HG02678 (cell line): ENCODE measurements around the gene CHPF.

Experiments
- ATAC-seq: cut with Tn5 transposase; IDR thresholded peaks from one replicate; pipeline ENCODE4 v1.9.1; 2021; ENCODE audit warnings: mild to moderate bottlenecking, moderate library complexity; ENCODE audit not compliant: unreplicated experiment

Gene CHPF

DNA sequence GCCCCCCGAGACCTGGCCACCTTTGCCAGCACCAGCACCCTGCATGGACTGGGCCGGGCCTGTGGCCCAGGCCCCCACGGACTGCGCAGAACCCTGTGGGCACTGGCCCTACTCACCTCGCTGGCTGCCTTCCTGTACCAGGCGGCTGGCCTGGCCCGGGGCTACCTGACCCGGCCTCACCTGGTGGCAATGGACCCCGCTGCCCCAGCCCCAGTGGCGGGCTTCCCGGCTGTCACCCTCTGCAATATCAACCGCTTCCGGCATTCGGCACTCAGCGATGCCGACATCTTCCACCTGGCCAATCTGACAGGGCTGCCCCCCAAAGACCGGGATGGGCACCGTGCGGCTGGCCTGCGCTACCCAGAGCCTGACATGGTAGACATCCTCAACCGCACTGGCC, 28.8 kb downstream of the CHPF start:
- no peak for ATAC-seq

DNA sequence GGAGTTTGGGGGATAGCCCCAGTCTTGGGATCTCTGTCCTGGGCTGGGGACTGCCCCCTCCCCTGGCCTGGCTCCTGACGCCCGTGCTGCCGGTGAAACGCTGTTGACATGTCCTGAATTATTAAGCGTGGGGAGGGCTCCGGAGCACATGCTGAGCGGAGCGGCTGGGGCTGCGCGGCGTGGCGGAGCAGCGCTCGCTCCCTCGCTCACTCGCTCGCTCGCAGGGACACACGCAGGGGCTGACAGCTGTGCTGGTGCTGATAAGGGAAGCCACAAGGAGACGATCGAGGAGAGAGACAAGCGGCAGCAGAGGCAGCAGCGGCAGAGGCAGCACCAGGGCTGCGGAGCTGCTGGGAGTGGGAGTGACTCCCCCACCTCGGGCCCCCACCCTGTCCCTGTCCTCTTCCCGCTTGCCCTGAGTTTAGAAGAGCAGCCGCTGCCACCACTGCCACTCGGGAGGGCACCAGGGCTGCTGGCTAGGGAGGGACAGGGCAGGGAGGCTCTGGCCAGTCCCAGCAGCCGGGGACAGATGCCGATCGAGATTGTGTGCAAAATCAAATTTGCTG, 29.3 kb downstream of the CHPF start, which contains the start of gene ASIC4:
Gene ASIC4, plus strand, starts transcription at position 287 of the 566 bp plus-strand sequence. Its CDS starts 243 bp downstream, at position 530.
- ATAC-seq = no peak

DNA sequence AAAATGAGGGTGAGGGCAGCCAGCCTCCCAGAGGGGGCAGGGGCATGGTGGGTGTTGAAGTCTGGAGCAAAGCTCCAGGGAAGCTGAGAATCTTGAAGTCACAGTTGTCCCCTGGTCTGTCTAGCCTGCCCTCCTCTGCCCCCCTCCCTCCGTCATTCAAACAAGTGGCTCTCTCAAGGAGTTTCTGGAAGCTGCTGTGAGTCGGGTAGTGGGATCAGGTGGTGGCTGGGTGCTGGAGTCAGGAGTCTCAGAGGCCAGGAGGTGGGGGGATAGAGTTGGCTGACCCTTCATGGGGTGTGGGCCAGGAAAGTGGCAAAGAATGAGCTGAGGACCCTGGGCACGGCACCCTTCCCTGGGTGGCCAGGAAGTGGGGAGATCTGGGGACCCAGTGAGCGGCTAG, 29.8 kb downstream of the CHPF start:
- ATAC-seq = no peak

DNA sequence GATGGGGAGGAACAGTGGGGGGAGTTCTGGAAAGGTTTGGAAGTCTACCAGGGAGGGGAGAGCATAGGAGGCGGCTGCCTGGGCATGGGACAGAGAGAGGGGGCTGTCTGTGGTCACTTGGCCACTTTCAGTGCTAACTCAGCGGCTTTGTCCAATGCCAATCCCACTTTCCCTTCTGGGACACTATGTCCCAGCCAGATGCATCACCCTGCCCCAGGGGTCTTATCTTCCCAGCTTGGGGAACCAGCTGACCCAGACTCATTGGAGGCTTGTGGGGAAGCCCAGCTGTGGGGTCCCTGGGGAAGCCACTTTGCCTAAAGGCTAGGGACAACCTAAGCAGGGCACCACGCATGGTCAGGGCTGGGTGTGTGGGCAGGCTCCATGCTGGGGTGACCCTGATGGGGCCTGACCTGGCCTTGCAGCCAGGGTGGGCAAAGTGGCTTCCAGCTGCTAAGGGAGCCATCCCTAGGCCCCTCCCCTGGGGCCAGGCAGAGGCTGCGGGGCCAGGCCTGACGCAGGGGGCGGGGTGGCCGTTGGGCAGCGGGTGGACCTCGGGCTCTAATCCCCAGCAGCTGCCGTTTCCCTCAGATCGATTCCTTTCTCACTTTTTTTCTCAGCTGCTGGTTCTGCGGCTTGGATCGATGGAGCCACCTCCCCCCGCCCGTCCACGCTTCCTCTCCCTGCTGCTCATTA, 30.9 kb downstream of the CHPF start:
- no peak for ATAC-seq

DNA sequence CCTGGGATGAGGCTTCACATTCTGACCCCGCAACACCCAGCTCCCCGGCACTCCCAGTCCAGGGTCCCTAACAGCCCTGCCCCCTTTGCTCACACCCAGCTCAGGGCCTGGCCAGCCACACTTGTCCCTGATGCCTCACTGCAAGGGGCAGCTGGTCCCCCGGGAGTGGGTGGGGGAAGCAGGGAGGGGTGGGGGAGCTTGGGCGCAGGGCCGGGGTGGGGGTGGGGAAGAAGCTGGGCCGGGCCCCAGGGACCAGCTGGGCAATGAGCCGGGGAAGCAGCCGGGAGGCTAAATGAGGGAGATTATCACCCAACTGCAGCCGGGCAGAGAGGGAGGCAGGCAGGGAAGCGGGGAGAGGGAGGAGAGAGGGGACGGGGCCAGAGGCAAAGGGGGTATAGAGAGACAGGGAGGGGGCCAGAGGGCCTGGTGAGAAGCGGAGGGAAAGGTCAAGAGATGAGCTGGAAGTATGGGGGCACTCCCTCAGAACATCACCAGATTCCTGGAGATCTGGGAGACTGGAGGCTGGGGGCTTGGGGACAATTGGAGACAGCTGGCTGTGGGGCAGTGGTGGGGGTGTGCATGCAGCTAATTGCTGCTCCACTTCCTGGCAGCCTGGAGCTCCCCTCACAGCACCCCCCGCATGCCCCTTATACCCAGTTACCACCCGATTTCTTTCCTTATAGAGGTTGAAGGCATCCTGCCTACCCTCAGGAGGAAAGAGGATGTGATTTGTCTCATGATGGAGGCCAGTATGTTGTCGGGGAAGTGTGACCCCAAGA, 31.9 kb downstream of the CHPF start:
- ATAC-seq = no peak

DNA sequence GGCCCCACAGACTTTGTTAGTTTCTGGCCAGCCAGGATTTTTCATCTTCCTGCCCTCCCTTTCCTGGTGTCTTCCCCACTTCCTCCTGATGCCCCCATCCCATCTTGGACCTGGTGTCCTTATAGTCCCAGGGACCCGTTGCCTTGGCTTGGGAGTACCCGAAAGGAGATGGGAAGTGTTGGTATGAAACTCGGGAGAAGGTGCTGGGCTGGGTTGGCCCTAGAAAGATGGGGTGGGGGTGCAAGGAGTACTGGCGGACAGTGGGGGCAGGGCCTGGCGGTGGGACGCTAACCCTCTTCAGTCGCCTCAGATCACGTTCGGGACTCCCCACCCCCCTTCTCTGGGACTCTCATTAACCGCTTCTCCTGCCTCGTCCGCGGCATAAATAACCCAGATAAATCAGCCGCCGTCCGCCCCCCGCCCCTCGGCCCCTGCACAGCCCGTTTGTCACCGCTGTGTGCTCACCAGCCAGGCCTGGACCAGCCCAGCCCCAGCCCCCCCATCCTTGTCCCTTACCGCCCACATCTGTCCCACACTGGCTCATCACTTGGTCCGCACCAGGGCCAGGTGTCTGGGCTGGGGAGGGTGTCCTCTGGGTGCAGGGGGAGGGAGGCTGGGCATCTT, 33.0 kb downstream of the CHPF start:
- no peak for ATAC-seq

DNA sequence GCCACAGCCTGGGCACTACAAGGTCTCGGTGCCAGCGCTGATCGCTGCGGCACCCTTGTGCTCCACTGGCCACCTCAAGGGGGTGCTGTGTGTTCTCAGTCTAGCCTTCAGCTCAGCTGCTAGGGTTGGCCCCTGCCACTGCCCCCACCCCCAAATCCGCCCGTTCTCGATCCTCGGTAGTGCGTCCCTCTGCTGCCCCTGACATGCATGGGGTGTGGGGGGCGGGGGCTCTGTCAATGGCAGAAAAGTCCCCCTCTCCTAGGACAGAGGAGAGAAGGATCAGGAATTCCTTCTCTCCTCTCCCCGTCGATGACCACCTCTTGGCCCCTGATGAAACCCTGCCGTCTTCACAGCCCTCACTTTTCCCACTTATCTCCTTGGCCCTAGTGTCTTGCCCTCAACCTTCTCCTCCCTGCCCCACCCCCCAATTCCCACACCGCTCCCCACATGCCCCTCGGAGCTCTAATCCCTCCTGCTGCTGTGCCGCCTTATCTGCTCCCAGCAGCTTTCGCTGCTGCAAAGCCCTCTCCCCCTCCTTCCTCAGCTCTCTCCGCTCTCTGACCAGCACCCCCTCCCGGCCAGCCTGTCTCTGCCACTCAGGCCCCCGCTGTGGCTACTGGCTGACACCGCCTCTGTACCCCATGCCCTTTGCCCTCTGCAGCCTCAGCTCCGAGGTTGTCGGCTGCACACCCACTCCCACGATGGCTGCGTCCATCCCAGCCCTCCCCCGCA, 33.7 kb downstream of the CHPF start:
- peak; percentile 80 for ATAC-seq

DNA sequence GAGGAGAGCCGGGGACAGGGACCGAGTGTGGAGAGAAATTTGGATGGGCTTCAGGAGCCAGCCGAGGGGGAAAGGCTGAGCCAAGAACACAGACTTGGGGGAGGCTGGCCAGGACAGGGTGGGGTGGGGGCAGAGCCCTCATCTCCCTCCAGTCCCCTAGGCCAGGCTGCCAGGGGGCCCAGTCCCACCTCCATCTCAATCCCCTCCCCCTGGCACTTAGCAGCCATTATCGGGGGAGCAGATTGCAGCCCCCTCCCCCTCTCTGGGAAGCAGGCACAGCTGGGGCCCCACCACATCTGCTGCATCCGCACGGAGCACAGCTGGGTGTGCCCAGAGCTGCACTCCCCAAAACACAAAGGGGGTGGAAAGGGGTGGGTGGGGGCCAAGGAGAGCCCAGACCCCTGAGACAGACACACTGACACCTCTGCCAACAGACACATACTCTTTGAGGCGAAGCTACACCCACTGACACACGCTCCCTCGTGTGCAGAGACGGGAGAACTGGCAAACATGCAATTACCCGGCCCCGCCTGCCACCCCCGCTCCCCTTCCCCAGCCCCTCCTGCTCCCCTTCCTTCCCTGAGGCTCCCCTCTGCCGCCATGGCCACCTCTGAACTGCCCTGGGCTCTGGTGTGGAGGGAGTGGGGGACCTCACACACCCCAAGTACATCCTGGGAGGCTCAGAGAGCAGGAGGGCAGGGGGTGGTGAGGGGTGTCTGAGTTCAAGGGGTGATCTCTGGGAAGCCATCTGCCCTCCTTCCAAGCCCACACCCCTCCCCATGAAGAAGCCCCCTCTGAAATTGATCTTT, 34.4 kb downstream of the CHPF start:
- ATAC-seq = peak; percentile 10

DNA sequence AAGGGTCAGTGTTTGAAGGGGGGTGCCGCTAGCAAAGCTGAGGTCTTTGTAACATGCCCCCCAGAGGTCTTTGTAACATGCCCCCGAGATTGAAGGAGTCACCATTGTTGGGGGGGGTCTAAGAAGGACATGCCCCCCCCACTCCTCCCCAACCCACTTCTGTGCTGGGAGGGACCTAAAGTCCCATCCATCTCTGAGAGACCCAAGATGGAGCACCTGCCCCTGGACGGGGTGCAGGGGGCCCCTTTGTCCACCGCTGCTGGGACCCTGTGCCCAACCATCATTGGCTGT, 35.2 kb downstream of the CHPF start:
- no peak for ATAC-seq

DNA sequence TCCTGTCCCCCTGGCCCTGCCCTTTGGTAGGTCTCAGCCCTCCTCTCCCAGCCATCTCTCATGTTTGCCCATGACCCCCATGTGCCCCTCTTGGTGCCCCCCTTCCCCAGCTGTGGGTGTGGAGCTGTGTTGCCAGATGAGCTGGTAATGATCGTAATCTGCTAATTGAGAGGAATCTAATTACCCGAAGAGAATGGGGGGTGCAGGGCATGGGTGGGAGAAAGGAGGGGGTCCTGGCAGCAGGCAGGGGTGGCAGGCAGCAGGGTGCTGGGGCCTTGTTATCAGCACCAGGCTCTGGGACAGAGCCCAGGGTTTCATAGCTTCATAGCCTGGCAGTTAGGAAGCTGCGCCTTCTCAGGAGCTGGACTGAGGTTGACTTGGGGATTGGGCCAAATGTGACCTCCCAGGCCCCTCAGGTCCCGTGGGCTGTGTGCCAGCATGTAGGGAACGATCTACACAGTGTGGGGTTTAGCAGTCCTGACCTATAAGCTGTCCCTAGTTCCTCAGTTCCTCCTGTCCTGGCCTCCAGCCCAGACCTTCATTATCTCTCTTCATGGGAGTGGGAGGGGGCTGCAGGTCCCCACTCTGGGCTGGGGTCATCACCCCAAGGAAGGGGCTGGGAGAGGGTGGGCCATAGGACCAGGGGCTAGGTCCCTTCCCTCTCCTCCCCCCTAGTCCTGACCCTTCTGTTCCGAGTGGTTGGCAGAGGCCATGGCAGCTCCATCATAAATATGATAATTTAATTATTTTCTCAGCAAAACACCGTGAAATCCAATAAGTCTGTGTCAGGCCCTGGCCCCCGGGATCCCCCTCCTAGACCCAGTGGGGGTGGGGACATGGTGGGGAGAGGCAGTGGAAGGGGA, 35.8 kb downstream of the CHPF start:
- ATAC-seq = no peak

DNA sequence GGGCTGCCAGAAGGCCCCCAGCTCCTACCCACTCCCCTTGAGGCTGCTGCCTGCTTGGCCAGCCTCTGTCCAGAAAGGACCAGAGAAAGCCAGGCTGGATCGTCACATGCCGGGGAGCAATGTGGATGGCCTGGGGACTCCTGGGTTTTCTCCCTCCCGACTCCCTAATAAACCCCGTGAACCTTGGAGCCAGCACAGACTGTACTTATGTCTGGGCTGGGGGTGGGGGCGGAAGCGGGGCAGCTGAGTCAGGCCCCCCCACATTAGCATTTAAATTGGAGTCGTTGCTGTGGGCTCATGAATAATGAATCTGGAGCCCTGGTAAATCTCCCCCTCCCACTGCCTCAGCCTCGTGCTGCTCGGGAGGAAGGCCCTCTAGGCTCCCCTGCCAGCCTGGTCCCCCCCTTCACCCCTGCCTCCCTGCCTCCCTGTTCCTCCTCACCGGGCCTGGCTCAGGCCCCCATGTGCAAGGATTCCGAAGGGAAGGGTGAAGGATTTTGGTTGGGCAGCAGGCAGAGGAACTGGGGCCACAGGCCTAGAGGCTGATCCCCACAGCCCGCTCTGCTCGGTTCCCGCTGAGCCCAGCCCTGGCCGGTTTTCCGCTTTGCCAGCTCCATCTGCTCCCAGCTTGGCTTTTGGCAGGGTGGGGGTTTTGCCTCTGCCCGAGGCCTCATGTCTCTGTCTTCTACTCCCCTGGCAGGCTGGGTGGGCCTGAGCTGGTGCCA, 36.6 kb downstream of the CHPF start:
- no peak for ATAC-seq

DNA sequence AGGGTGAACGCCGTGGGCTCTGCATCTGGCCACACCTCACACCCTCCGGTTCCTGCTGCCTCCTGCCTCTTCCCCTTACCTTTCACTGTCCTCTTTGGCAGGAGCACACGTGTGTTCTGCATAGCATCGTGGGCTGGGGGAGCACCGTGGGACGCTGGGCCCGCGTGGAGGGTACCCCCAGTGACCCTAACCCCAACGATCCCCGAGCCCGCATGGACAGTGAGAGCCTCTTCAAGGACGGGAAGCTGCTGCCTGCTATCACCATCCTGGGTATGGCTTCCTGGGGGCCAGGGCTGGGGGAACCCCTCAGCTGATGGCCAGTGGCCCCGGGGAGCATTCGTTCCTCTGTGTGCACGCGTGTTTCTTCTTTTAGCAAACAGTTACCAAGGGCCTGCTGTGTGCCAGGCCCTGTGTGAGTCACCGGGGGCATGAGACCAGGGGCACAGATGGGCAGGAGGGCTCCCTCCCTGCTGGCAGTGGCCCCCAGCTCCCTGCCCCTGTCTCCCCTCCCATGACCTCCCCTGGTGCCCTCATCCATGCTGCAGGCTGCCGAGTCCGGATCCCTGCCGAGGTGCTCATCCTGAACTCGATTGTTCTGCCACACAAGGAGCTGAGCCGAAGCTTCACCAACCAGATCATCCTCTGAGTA, 37.3 kb downstream of the CHPF start:
- ATAC-seq = no peak

DNA sequence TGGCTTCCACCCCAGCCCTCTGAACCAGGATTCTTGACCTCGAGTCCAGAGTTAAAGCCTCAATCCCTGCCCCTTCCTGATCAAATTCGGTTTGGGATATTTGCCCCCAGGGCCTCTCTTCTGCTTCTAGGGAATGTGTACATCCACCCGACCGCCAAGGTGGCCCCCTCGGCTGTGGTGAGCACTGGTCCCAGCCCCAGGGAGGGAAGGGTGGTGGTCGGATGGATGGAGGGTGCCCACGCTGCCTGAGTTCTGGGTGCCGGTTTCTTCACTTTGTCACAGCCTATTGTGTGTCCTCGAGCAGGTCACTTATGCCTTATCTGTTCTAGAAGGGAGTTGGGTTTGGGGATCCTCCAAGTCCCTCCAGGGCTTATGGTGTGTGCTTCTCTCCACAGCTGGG, 38.0 kb downstream of the CHPF start:
- ATAC-seq = no peak

DNA sequence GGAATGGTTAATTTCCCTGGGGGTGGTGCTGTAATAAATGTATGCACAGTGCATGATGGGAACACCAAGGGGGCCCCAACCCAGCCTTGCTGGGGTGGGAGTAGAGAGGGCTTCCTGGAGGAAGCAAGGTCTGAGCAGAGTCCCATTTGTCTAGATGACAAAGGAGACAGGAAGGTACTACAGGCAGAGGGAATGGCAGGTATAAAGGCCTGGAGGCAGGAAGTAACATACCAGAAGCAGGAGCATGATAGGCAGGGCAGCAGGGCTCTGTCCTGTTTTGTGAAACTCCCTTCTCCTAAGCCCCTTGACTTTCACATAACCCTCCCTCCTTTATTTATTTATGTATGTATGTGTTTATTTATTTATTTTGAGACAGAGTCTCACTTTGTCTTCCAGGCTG, 41.0 kb downstream of the CHPF start:
- ATAC-seq = no peak

DNA sequence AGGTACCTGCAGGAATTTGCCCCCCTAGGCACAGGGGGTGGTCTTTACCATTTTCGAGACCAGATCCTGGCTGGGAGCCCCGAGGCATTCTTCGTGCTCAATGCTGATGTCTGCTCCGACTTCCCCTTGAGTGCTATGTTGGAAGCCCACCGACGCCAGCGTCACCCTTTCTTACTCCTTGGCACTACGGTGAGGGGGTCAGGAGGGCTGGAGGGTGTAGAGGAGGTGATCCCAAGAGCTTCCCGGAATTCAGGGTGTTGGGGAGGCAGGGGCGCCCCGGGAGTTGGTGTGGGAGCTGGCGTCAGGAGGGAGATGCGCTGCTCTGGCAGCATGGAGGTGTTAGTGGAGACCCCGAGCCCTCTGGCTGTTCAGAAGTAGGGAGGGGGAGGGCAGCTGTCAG, 41.8 kb downstream of the CHPF start:
- ATAC-seq = no peak

DNA sequence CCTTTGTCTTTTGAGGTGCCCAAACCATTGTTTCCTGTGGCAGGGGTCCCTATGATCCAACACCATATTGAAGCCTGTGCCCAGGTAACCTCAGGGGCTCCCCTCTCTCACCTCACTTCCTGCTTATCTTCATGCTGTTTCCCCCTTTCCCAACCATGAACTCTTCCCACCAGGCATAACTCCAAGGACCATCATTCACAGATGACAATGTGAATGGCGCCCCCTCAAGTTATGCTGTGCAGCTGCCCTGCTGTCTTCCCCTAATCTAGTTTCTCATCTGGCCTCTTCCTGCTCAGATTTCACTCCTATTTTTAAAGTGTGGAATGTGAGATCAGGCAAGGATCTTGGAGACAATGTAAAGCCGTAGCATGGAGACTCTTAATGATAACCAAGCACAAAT, 43.5 kb downstream of the CHPF start:
- no peak for ATAC-seq

DNA sequence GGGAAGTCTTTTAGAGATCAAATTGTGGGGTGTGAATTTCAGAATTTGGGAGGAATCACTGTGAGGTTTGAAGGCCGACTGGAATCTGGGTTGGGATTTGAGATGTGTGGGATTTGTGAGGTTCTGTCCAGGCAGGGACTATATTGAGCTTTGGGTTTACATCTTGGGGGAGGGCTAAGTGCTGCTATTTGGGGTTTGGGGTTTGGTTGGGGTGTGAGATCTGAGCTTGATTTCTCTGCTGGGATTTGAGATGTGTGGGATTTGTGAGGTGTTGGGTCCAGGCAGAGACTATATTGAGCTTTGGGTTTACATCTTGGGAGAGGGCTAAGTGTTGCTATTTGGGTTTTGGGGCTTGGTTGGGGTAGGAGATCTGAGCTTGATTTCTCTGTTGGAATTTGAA, 44.1 kb downstream of the CHPF start:
- no peak for ATAC-seq

DNA sequence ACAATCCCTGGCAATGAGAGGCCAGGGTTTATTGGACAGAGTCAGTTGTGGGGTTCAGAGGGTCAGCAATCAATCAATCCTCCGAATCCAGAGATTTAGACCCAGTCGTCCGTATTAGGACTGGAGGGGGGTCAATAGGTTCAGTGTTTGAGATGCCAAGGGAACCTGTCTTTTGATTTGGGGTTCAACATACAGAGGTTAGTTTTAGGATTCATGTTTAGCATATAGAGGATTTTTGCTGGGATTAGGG, 44.6 kb downstream of the CHPF start:
- no peak for ATAC-seq
